ENCODE results near the gene PHF20.
"Not testable (repeated sequence)": the region's sequence is repeated elsewhere in the genome, so short reads cannot be mapped to it uniquely, and the experiment has no call there.

Gene PHF20

DNA sequence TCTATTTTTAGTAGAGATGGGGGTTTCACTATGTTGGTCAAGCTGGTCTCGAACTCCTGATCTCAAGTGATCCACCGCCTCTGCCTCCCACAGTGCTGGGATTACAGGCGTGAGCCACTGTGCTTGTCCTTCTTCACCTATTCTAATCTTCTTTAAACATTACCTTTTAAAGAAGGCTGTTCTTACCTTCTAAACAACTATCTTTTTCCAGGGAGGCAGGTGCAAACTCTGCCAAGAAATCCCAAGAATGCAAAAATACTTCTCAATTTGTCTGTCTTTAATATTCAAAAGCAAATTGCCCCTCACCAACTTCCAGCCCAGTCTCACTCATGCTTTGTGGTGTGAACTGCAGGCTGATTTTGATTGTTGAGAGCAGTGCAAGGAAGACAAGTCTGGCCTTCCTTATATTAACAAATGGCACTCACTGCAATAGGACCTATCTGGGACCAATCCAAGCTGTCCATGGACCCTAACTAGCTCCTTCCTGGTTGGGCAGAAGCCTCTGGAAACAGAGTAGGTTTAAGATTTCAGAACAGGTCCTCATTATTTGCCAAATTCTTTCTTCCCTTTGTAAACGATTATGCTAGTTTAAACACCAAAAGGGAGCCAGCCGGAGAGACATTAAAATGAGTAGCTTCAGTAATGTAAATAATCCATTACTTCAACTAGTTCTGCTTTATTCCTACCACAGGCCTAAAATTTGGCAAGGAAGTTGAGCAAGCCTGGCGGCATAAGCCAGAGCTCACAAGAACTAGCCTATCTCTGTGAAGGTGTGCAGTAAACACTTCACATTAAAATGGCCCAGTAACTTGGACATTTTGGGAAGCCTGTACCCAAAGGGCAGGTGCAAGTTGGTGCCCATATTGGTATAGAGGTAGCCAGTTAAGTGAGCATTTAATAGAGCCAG lies 180.9 kb downstream of the PHF20 start:
- TF ChIP-seq, protein P1, sequence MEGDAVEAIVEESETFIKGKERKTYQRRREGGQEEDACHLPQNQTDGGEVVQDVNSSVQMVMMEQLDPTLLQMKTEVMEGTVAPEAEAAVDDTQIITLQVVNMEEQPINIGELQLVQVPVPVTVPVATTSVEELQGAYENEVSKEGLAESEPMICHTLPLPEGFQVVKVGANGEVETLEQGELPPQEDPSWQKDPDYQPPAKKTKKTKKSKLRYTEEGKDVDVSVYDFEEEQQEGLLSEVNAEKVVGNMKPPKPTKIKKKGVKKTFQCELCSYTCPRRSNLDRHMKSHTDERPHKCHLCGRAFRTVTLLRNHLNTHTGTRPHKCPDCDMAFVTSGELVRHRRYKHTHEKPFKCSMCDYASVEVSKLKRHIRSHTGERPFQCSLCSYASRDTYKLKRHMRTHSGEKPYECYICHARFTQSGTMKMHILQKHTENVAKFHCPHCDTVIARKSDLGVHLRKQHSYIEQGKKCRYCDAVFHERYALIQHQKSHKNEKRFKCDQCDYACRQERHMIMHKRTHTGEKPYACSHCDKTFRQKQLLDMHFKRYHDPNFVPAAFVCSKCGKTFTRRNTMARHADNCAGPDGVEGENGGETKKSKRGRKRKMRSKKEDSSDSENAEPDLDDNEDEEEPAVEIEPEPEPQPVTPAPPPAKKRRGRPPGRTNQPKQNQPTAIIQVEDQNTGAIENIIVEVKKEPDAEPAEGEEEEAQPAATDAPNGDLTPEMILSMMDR (IDR thresholded peaks at IDR 0.05) = no peak
- Mint-ChIP-seq H3K27ac (peak overlapping the region; percentile 98), H3K9me3 (no peaks in the 10 kb centered on the region), H3K4me1 (peaks cover 21% of the 10 kb centered on the region), H3K36me3 (ENCODE audit: low read depth) (peaks cover 30% of the 10 kb centered on the region), H3K27me3 (ENCODE audit: low read depth, poor library complexity) (no peaks in the 10 kb centered on the region), H3K4me3 (peak overlapping the region; percentile 98)
- DNase-seq = no peak

GRCh38 chr20:35953387-35954199 lies 181.8 kb downstream of the PHF20 start:
- Mint-ChIP-seq H3K27ac (peak overlapping the region; percentile 100), H3K27me3 (ENCODE audit: low read depth, poor library complexity) (no peaks in the 10 kb centered on the region), H3K9me3 (no peaks in the 10 kb centered on the region), H3K4me3 (peak overlapping the region; percentile 98), H3K4me1 (peaks cover 21% of the 10 kb centered on the region), H3K36me3 (ENCODE audit: low read depth) (peaks cover 26% of the 10 kb centered on the region)
- TF ChIP-seq, protein P1 (IDR thresholded peaks at IDR 0.05) = no peak
- DNase-seq = peak; percentile 64

DNA sequence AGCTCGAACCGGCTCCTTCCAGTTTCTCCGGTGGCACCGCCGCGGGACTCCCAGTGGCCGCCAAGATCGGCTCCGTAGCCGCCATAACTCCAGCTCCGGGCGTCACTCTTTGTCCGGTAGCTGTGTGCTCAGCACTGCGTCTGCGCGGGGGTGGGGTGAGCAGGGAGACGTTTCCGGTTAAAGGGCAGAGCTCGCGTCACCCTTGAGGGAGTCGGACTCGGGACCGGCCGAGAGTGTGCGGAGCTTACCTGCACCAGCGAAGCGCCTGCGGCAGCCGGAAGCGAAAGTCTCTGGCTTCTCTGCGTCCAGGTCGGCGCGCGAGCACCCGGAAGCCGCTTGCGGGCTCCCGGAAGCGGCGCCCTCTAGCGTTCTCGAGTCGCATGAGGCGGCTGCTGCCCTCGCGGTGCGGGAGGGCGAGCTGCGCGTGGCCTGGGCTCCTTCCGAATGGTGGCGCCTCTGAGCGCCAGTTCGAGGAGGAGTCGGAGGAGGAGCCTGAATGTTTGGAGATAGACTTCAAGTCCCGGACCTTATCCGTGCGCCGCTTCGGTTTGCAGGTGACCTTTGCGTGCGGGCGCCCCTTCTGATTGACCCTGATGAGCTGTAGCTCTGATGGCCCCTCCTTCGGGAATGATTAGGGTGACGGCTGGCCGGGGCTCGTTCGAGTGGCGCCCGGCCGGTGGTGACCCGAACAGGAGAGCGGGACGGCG lies 182.5 kb downstream of the PHF20 start, which contains the start of gene SCAND1:
SCAND1 (minus strand) TSS at position 303 of the 707 bp plus-strand sequence; CDS start at position 85, 218 bp downstream.
- TF ChIP-seq, protein P1 (IDR thresholded peaks at IDR 0.05) = peak; percentile 89
- H3K36me3 Mint-ChIP-seq (ENCODE audit: low read depth) = peaks cover 29% of the 10 kb centered on the region
- peak within 1 kb of the TSS; percentile 100 for H3K27ac Mint-ChIP-seq
- peak within 1 kb of the TSS; percentile 98 for H3K4me3 Mint-ChIP-seq
- peaks cover 7% of the 10 kb centered on the region for H3K9me3 Mint-ChIP-seq
- DNase-seq = peak; percentile 95
- H3K4me1 Mint-ChIP-seq = peaks cover 21% of the 10 kb centered on the region
- H3K27me3 Mint-ChIP-seq (ENCODE audit: low read depth, poor library complexity) = no peaks in the 10 kb centered on the region

DNA sequence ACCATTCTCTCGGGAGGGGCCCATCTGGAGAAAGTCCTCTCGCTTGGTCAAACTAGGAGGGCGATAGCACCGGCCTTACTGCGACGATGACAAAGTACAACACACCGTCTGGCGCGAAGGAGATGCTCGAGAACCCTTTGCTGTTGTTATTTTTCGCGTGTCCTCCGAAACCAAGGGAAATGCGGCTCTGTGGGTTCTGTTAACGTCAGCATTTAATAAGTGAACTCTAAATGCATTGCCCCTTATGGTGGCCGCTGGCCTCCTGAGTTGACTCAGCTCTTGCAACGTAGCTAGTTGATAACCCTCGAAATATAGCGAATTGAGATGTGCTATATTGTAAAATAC lies 183.1 kb downstream of the PHF20 start:
- TF ChIP-seq, protein P1 (IDR thresholded peaks at IDR 0.05) = no peak
- Mint-ChIP-seq H3K4me3 (peak overlapping the region; percentile 98), H3K36me3 (ENCODE audit: low read depth) (peaks cover 29% of the 10 kb centered on the region), H3K9me3 (peaks cover 10% of the 10 kb centered on the region), H3K27ac (peak overlapping the region; percentile 100), H3K27me3 (ENCODE audit: low read depth, poor library complexity) (no peaks in the 10 kb centered on the region), H3K4me1 (peaks cover 21% of the 10 kb centered on the region)
- no peak for DNase-seq

DNA sequence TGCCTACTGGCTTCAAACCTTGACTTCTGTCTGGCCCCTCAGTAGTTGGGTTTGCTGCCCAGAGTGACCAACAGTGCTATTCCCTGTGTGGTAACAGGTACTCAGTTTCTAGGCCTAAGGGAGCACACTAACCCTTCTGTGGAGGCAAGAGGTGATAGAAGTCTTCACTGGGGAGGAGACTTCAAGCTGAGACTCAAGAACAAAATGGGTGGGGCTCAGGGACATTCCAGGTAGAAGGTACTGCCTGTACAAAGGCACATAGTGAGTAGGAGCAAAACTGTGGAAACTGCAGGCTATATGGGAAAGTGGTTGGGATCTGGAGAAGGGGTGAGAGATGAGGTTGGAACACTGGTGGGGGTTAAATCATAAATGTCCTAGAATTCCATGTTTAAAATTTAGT lies 184.8 kb downstream of the PHF20 start:
- peak overlapping the region; percentile 5 for H3K27ac Mint-ChIP-seq
- no peaks in the 10 kb centered on the region for H3K27me3 Mint-ChIP-seq (ENCODE audit: low read depth, poor library complexity)
- H3K4me3 Mint-ChIP-seq = no peak overlapping the region
- peaks cover 10% of the 10 kb centered on the region for H3K9me3 Mint-ChIP-seq
- H3K4me1 Mint-ChIP-seq = peaks cover 27% of the 10 kb centered on the region
- peaks cover 25% of the 10 kb centered on the region for H3K36me3 Mint-ChIP-seq (ENCODE audit: low read depth)
- no peak for DNase-seq
- TF ChIP-seq, protein P1 (IDR thresholded peaks at IDR 0.05) = no peak

DNA sequence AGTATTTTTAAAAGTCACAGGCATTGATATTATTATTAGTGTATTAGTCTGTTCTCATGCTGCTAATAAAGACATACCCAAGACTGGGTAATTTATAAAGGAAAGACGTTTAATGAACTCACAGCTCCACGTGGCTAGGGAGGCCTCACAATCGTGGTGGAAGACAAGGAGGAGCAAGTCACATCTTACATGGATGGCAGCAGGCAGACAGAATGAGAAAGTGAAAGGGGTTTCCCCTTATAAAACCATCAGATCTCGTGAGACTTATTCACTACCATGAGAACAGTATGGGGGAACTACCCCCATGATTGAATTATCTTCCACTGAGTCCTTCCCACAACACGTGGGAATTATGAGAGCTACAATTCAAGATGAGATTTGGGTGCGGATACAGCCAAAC lies 187.5 kb downstream of the PHF20 start:
- Mint-ChIP-seq H3K36me3 (ENCODE audit: low read depth) (peaks cover 17% of the 10 kb centered on the region), H3K4me1 (peaks cover 20% of the 10 kb centered on the region)
- not testable (repeated sequence) for H3K27ac Mint-ChIP-seq; H3K4me3 Mint-ChIP-seq; H3K9me3 Mint-ChIP-seq; DNase-seq; H3K27me3 Mint-ChIP-seq (ENCODE audit: low read depth, poor library complexity)

Measured in nephron progenitor cell (in vitro differentiated cells).